NT2/D1 (cell line): ENCODE results near the gene TAF5L.

Source experiments
- SUZ12 ChIP-seq: IDR thresholded peaks from 2 replicates; pipeline ENCODE4 v1.6.1; 2011; ENCODE audit not compliant: insufficient read length, insufficient read depth; ENCODE audit errors: extremely low read depth
- YY1 ChIP-seq: IDR thresholded peaks from 2 replicates; pipeline ENCODE4 v1.6.1; 2011; ENCODE audit not compliant: insufficient read length, insufficient read depth

DNA sequence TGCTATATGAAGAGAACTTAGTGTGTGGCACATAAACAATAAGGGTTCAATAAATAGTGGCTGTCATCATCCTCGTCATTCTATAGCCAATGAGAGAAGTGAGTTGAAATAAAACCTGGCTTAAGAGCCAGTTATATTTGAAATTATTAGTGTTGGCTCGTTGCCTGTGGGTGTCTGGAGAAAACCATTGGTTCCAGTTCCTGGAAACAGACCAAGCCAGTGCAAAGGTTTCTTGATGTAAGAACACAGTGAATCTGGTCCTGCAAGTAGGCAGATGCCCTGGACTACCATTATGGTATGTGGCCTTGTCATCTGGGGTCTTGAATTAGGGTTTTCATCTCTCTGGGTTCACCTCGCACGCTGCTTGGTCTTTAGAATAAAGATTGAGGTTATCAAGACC is 43.4 kb upstream of the TAF5L start:
- TF ChIP-seq YY1, result no peak
- no peak for TF ChIP-seq SUZ12
